ENCODE data around the gene RBKS. TPM values are rescaled to one million over a fixed set of nuclear protein-coding genes. Genes with fewer than 3 reads are reported as not detected.

RBKS gene
- total RNA-seq, 4 donors from 2014 or later, result 0.63 to 5.8 (median 2.5) TPM

DNA sequence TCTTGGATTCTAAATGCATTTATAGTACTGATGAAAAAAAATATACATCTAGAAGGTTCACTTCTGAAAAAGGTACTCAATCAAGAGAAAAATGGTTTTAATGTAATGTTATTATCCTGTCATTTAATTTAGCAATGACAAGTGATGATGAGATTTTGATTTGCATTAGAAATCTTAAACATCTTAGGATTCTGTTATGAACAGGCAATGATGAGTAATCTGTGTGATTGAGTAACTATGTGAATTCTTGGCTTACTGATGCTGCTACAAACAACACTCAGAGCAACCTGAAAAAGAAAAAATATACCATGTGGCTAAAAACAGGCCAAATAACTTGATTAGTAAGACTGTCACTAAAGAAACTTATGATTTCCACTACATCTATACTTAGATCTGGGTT lies 30.1 kb downstream of the RBKS start:
- intact Hi-C loops (cut with DNase I), result no loop called here
- Histone ChIP-seq H3K27ac (replicated peaks in 1 of 4) (no peak overlapping the region), H3K4me3 (no peak overlapping the region), H3K36me3 (no peaks in the 10 kb centered on the region), H3K9me3 (no peaks in the 10 kb centered on the region), H3K4me1 (peaks cover 0 to 11% (median 5%) of the 10 kb centered on the region in 4 donors), H3K27me3 (no peaks in the 10 kb centered on the region)
- DNase-seq (ENCODE audit: extremely low spot score), result no peak
- no peak for TF ChIP-seq POLR2A (IDR thresholded peaks at IDR 0.05; ENCODE audit: low read depth)

DNA sequence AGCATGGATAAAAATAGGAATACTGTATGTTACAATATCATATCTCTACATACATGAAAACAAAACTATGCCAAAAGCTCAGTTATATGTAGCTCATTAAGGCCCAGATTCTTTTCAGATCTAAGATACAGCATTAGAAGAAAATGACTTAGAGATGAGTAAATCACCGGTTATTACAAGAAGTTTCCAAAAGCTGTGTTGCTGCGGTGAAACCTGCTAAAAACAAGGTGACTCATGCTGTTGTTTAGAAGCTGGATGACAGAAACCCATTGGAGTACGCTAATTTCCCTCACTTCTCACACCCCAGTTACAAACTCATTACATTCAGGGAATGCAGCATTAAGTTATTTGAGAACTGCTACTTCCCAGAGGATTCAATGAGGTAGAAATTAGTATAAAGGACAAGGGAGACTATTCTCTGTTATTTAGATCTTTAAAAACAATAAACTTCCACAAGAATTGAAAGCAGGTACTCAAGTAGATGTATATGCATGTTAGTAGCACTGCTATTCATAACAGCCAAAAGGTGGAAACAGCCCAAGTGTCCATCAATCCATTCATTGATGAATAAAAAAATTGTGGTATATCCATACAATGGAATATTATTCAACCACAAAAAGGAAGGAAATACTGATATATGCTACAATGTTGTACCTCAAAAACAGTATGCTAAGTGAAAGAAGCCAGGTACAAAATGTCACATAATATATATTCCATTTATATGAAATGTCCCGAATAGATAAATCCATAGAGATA lies 32.6 kb downstream of the RBKS start:
- TF ChIP-seq EP300 (IDR thresholded peaks at IDR 0.05) (no peak), POLR2AphosphoS5 (IDR thresholded peaks at IDR 0.05) (no peak), POLR2A (IDR thresholded peaks at IDR 0.05; ENCODE audit: low read depth) (no peak)
- TF ChIP-seq, protein P1, sequence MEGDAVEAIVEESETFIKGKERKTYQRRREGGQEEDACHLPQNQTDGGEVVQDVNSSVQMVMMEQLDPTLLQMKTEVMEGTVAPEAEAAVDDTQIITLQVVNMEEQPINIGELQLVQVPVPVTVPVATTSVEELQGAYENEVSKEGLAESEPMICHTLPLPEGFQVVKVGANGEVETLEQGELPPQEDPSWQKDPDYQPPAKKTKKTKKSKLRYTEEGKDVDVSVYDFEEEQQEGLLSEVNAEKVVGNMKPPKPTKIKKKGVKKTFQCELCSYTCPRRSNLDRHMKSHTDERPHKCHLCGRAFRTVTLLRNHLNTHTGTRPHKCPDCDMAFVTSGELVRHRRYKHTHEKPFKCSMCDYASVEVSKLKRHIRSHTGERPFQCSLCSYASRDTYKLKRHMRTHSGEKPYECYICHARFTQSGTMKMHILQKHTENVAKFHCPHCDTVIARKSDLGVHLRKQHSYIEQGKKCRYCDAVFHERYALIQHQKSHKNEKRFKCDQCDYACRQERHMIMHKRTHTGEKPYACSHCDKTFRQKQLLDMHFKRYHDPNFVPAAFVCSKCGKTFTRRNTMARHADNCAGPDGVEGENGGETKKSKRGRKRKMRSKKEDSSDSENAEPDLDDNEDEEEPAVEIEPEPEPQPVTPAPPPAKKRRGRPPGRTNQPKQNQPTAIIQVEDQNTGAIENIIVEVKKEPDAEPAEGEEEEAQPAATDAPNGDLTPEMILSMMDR (IDR thresholded peaks at IDR 0.05), result no peak
- no peak for DNase-seq (ENCODE audit: extremely low spot score)
- Histone ChIP-seq H3K4me3 (no peak overlapping the region), H3K27ac (replicated peaks in 1 of 4) (no peak overlapping the region), H3K9me3 (no peaks in the 10 kb centered on the region), H3K27me3 (no peaks in the 10 kb centered on the region), H3K4me1 (peaks cover 0 to 22% (median 14%) of the 10 kb centered on the region in 4 donors), H3K36me3 (no peaks in the 10 kb centered on the region)
- 83% methylated on average over 4 of the region's 4 CpGs for WGBS
- intact Hi-C loops (cut with DNase I), result no loop called here

DNA sequence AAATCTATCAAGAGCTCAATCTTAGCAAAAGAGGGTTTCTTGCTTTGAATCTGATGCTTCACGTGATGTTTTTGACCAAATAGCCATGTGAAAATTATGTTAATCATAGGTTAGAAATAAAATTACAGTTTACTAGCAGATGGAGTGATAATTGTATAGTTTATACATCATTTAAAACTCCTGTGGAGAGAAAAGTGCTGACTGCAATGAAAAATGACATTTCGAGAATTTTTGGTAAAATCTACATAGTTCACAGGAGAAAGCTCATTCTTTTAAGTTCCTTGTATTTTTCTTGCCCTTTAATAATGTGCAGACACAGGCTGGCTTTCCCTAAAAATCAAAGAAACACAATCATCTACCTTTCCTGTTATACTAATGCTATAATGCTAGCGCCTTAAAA lies 33.2 kb downstream of the RBKS start:
- no peak overlapping the region for H3K27ac ChIP-seq (replicated peaks in 1 of 4)
- H3K27me3 ChIP-seq, result no peaks in the 10 kb centered on the region
- 65% methylated on average over 3 of the region's 3 CpGs for WGBS
- TF ChIP-seq EP300 (IDR thresholded peaks at IDR 0.05), result no peak
- TF ChIP-seq, protein P1 (IDR thresholded peaks at IDR 0.05), result no peak
- TF ChIP-seq POLR2A (IDR thresholded peaks at IDR 0.05; ENCODE audit: low read depth), result no peak
- no peak for TF ChIP-seq POLR2AphosphoS5 (IDR thresholded peaks at IDR 0.05)
- DNase-seq (ENCODE audit: extremely low spot score), result no peak
- no peak overlapping the region for H3K4me3 ChIP-seq
- no peaks in the 10 kb centered on the region for H3K36me3 ChIP-seq
- H3K9me3 ChIP-seq, result no peaks in the 10 kb centered on the region
- peaks cover 0 to 22% (median 14%) of the 10 kb centered on the region in 4 donors for H3K4me1 ChIP-seq
- intact Hi-C loops (cut with DNase I), result no loop called here

DNA sequence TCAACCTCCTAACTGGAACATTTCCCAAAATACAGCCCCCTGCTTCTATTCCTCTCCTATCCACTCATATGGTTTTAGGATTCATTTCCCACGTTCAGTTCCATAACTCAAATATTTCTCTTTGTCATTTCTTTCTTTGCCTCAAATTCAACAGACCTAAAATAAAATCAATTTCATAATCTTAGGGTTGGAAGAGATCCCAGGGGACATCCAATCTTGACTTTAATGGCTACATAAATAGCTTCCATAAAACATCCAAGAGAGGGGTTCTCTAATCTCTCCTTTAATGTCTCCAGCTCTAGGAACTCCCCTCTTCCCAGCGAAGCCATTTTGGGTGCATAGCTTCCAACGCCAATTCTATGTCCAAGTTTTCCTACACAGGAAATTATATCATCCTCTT lies 33.8 kb downstream of the RBKS start:
- Histone ChIP-seq H3K9me3 (no peaks in the 10 kb centered on the region), H3K4me1 (peaks cover 0 to 22% (median 14%) of the 10 kb centered on the region in 4 donors), H3K4me3 (no peak overlapping the region), H3K36me3 (no peaks in the 10 kb centered on the region), H3K27me3 (no peaks in the 10 kb centered on the region), H3K27ac (replicated peaks in 1 of 4) (no peak overlapping the region)
- WGBS, result 51% methylated on average over 3 of the region's 3 CpGs
- DNase-seq (ENCODE audit: extremely low spot score), result no peak
- intact Hi-C loops (cut with DNase I), result no loop called here
- no peak for TF ChIP-seq POLR2AphosphoS5 (IDR thresholded peaks at IDR 0.05)
- TF ChIP-seq, protein P1 (IDR thresholded peaks at IDR 0.05), result no peak
- no peak for TF ChIP-seq POLR2A (IDR thresholded peaks at IDR 0.05; ENCODE audit: low read depth)
- TF ChIP-seq EP300 (IDR thresholded peaks at IDR 0.05), result no peak

DNA sequence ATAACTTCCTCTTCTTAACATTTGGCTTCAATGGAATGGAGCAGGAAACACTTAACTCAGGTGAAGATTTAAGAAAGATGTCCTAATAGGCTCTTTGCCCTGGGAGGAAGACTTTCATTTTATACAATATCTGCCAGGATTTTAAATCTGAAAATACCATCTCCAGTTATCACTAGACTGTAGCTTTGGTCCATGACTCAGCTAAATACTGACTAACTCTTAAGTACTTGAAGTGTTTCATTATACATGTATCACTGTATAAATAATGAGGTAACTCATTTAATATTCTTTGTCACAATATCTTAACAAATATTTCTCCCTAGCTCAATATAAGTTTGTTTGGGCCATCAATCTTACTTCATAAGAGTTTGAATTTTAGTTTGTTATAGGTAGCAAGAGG lies 34.7 kb downstream of the RBKS start:
- Histone ChIP-seq H3K4me1 (peaks cover 0 to 22% (median 14%) of the 10 kb centered on the region in 4 donors), H3K9me3 (no peaks in the 10 kb centered on the region), H3K4me3 (no peak overlapping the region), H3K27me3 (no peaks in the 10 kb centered on the region), H3K27ac (replicated peaks in 1 of 4) (no peak overlapping the region), H3K36me3 (no peaks in the 10 kb centered on the region)
- TF ChIP-seq, protein P1 (IDR thresholded peaks at IDR 0.05), result no peak
- TF ChIP-seq EP300 (IDR thresholded peaks at IDR 0.05) (no peak), POLR2A (IDR thresholded peaks at IDR 0.05; ENCODE audit: low read depth) (no peak), POLR2AphosphoS5 (IDR thresholded peaks at IDR 0.05) (no peak)
- no peak for DNase-seq (ENCODE audit: extremely low spot score)
- intact Hi-C loops (cut with DNase I), result no loop called here

All from esophagus muscularis mucosa (tissue), 4 donors.